Measurements from ENCODE around the gene STPG3. TPM values are rescaled to one million over a fixed set of nuclear protein-coding genes. Genes with fewer than 3 reads are reported as not detected.

STPG3 gene
- total RNA-seq, 1 donor from 2014 or later = not detected

DNA sequence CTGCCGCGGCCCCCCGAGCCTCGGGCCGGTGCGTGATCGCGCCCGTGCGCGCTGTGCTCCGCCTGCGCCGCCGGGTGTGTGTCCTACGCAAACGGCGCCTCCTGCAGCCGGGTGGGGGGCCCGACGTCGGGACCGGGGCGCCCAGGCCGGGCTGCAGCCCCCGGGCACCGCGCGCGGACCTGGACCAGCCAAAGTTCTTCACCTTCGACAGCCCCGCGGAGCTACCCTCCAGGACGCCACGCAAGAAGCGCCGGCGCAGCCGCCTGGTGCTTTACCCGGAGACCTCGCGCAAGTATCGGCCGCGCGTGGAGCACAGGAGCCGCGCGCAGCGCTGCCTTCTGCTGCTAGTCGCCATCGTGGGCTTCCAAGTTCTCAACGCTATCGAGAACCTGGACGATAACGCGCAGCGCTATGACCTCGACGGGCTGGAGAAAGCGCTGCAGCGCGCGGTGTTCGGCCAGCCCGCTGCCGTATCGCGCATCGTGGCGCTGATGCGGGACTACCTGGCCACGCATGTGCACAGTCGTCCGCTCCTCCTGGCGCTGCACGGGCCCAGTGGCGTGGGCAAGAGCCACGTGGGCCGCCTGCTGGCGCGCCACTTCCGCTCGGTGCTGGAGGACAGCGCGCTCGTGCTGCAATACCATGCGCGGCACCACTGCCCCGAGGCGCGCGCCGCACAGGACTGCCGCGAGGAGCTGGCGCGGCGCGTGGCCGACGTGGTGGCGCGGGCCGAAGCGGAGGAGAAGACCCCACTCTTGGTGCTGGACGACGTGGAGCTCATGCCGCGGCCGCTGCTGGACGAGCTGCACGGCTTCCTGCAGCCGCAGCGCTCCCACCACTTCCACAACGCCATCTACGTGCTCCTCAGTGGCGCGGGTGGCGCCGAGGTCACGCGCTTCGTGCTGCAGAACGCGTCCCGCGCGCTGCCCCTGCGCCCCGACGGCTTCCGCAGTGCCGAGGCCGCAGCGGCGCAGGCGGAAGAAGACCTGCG lies 27.9 kb downstream of the STPG3 start:
- Mint-ChIP-seq H3K27ac (no peak overlapping the region), H3K9me3 (ENCODE audit: low read depth) (no peaks in the 10 kb centered on the region), H3K27me3 (peaks cover 3% of the 10 kb centered on the region), H3K4me1 (ENCODE audit: low read depth) (peaks cover 19% of the 10 kb centered on the region), H3K4me3 (ENCODE audit: low read depth) (no peak overlapping the region), H3K36me3 (ENCODE audit: insufficient read depth) (peaks cover 3% of the 10 kb centered on the region)
- no peak for DNase-seq (ENCODE audit: low spot score, unreplicated experiment)
- TF ChIP-seq CTCF (IDR thresholded peaks at IDR 0.05; ENCODE audit: unreplicated experiment) = no peak

GRCh38 chr9:137279741-137280473 lies 28.8 kb downstream of the STPG3 start:
- H3K27me3 Mint-ChIP-seq = peaks cover 3% of the 10 kb centered on the region
- H3K27ac Mint-ChIP-seq = no peak overlapping the region
- H3K9me3 Mint-ChIP-seq (ENCODE audit: low read depth) = no peaks in the 10 kb centered on the region
- H3K36me3 Mint-ChIP-seq (ENCODE audit: insufficient read depth) = peaks cover 2% of the 10 kb centered on the region
- no peak for TF ChIP-seq CTCF (IDR thresholded peaks at IDR 0.05; ENCODE audit: unreplicated experiment)
- no peak overlapping the region for H3K4me3 Mint-ChIP-seq (ENCODE audit: low read depth)
- H3K4me1 Mint-ChIP-seq (ENCODE audit: low read depth) = peaks cover 19% of the 10 kb centered on the region
- DNase-seq (ENCODE audit: low spot score, unreplicated experiment) = no peak

DNA sequence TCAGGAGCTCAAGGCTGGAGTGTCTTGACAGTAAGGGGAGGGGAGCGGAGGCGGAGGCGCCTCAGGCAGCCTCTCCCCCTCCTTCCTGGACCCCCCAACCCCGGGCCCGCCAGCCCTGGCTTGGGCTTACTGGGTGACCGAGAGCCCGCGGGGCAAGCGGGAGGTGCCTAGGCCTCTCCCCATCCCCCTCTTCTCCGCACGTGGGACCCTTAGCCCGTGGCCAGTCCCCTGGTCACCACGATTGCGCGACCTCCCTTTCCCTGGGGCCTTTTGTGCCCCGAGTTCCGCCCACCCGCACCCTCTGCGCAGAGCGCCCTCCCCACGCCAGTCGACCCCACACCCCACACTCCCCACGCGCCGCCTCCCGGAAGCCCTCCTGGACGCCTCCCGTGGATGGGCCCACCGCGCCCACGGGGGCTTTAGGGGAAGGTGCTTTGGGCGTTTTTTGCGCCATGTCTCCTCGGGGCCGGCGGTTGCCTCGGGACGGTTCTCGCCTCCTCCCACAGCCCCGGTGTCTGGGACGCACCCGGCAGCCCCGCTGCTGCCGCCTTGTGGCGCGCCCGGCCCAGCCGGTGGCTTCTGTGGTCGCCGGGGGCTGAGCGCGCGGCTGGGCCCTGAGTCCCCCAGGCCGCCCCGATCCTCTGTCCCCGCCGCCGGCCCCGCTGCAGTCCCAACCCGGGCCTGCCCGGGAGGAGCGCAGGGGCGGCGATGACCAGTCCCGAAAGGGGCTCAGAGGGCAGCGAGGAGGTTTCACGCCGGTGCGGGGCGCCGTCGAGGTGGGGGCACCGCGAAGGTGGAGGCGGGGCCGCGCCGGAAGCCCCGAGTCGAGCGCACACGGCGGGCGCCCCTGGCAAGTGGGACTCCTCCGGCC lies 29.6 kb downstream of the STPG3 start:
- no peaks in the 10 kb centered on the region for H3K9me3 Mint-ChIP-seq (ENCODE audit: low read depth)
- no peak overlapping the region for H3K4me3 Mint-ChIP-seq (ENCODE audit: low read depth)
- H3K27ac Mint-ChIP-seq = no peak overlapping the region
- DNase-seq (ENCODE audit: low spot score, unreplicated experiment) = no peak
- H3K4me1 Mint-ChIP-seq (ENCODE audit: low read depth) = peaks cover 13% of the 10 kb centered on the region
- peaks cover 2% of the 10 kb centered on the region for H3K36me3 Mint-ChIP-seq (ENCODE audit: insufficient read depth)
- TF ChIP-seq CTCF (IDR thresholded peaks at IDR 0.05; ENCODE audit: unreplicated experiment) = peak; percentile 67
- H3K27me3 Mint-ChIP-seq = peaks cover 3% of the 10 kb centered on the region

GRCh38 chr9:137281345-137282116 lies 30.4 kb downstream of the STPG3 start:
- Mint-ChIP-seq H3K27me3 (peaks cover 3% of the 10 kb centered on the region), H3K27ac (no peak overlapping the region), H3K4me1 (ENCODE audit: low read depth) (peaks cover 12% of the 10 kb centered on the region), H3K9me3 (ENCODE audit: low read depth) (no peaks in the 10 kb centered on the region), H3K4me3 (ENCODE audit: low read depth) (peak overlapping the region; percentile 56), H3K36me3 (ENCODE audit: insufficient read depth) (peaks cover 2% of the 10 kb centered on the region)
- no peak for DNase-seq (ENCODE audit: low spot score, unreplicated experiment)
- no peak for TF ChIP-seq CTCF (IDR thresholded peaks at IDR 0.05; ENCODE audit: unreplicated experiment)

Measured in progenitor cell of endocrine pancreas (in vitro differentiated cells).